K562 (cell line): ENCODE data around the gene KIF1A. TPM values are rescaled to one million over a fixed set of nuclear protein-coding genes. Genes with fewer than 3 reads are reported as not detected.

ENCODE experiments used
- ATAC-seq: fragments of 200-7000 bp; cut with Tn5 transposase; 3 replicates; pipeline ENCODE4 v1.9.1; 2020; ENCODE audit warnings: moderate library complexity
- BruUV-seq: library from RNA; stranded (reverse); fragments of 400-500 nt; replicated peaks from 2 replicates; lab custom pipeline; 2021; lab: Mats Ljungman, UMichigan
- CTCF ChIA-PET: fragments of 300-600 bp; formaldehyde crosslinking; extraction: SDS; loops from one replicate; lab custom pipeline; 2021; ENCODE audit warnings: low intra/inter-chr PET ratio; lab: Yijun Ruan, JAX
- POLR2A ChIA-PET: fragments of 300-600, 350-650 bp; sonication (Branson Sonifier 250); formaldehyde crosslinking; extraction: SDS; loops from one replicate; lab custom pipeline; 2021; ENCODE audit warnings: antibody characterized with exemption, inconsistent platforms; lab: Yijun Ruan, JAX
- DNase-seq, 4 experiments: peaks; one replicate each; pipeline versions ENCODE4 v3.0.0 to v3.0.0-alpha.2; 2011 to 2018; ENCODE audit warnings: low spot score in 3 of 4, mixed read lengths in 3 of 4; ENCODE audit errors: extremely low read depth in 1 of 4
- FAIRE-seq: peaks from 2 replicates; lab custom pipeline; 2011; peaks lifted over from hg19 to GRCh38; lab: Jason Lieb, UNC
- H2AFZ ChIP-seq: 2 replicates; pipeline ENCODE4 v1.6.0; 2011; ENCODE audit warnings: low read depth, low read length, control low read depth, inconsistent platforms
- H3K27ac ChIP-seq: fragments of 200-600 bp; 3 replicates; pipeline ENCODE4 v1.8.0; 2011; ENCODE audit warnings: low read depth, mild to moderate bottlenecking, control low read depth, inconsistent platforms, low read length, moderate library complexity, mixed read lengths; ENCODE audit errors: extremely low read depth
- H3K27me3 ChIP-seq, 2 experiments: fragments of 300-600 bp in 1 of 2; 2 replicates in 1 of 2; 3 replicates in 1 of 2; pipeline versions ENCODE4 v1.6.0 to v1.8.0; 2011; ENCODE audit warnings: inconsistent platforms in 2 of 2, low read length in 2 of 2, mild to moderate bottlenecking in 1 of 2, mixed read lengths in 1 of 2, moderate library complexity in 1 of 2; ENCODE audit not compliant: control insufficient read depth in 2 of 2, insufficient read depth in 2 of 2
- H3K36me3 ChIP-seq: fragments of 300-600 bp; 3 replicates; pipeline ENCODE4 v1.8.0; 2011; ENCODE audit warnings: mild to moderate bottlenecking, low read length, inconsistent platforms; ENCODE audit not compliant: control insufficient read depth, insufficient read depth
- H3K4me1 ChIP-seq, 2 experiments: fragments of 200-600 bp in 1 of 2; replicated peaks in 1 of 2; 2 replicates in 1 of 2; 3 replicates in 1 of 2; pipeline versions ENCODE4 v1.5.1 to v1.8.0; 2011; ENCODE audit warnings: inconsistent platforms in 2 of 2, low read length in 2 of 2, mild to moderate bottlenecking in 1 of 2, mixed read lengths in 1 of 2, moderate library complexity in 1 of 2; ENCODE audit not compliant: control insufficient read depth in 2 of 2, insufficient read depth in 2 of 2
- H3K4me2 ChIP-seq: 2 replicates; pipeline ENCODE4 v1.6.1; 2011; ENCODE audit warnings: low read length, control low read depth, inconsistent platforms, mixed read lengths; ENCODE audit not compliant: insufficient read depth
- H3K4me3 ChIP-seq: fragments of 200-600 bp; sonication (generic), shearing (Covaris generic); 2 replicates; pipeline ENCODE4 v1.5.1; 2016; ENCODE audit warnings: control low read depth, inconsistent platforms
- H3K79me2 ChIP-seq: fragments of 200-600 bp; 3 replicates; pipeline ENCODE4 v1.8.0; 2011; ENCODE audit warnings: low read length, inconsistent platforms; ENCODE audit not compliant: control insufficient read depth, insufficient read depth
- H3K9ac ChIP-seq, 2 experiments: 2 replicates each; pipeline versions ENCODE4 v1.6.0 to v1.6.1; 2011; ENCODE audit warnings: low read depth in 2 of 2, low read length in 2 of 2, control low read depth in 1 of 2, inconsistent platforms in 1 of 2, mild to moderate bottlenecking in 1 of 2, mixed read lengths in 1 of 2; ENCODE audit not compliant: insufficient read depth in 1 of 2
- H3K9me1 ChIP-seq: one replicate; pipeline ENCODE4 v1.6.0; 2011; ENCODE audit warnings: inconsistent platforms, mild to moderate bottlenecking, low read length, moderate library complexity; ENCODE audit not compliant: control insufficient read depth, insufficient read depth
- H3K9me3 ChIP-seq: replicated peaks from 2 replicates; pipeline ENCODE4 v1.5.1; 2011; ENCODE audit warnings: low read depth, low read length, inconsistent platforms; ENCODE audit not compliant: control insufficient read depth, insufficient read depth
- H4K20me1 ChIP-seq: replicated peaks from 2 replicates; pipeline ENCODE4 v1.6.1; 2011; ENCODE audit warnings: low read length, inconsistent platforms, mixed read lengths; ENCODE audit not compliant: control insufficient read depth, insufficient read depth
- CBFB ChIP-seq: sonication (generic); formaldehyde crosslinking; IDR thresholded peaks from 2 replicates; pipeline ENCODE4 v1.4.0; 2020; ENCODE audit warnings: mild to moderate bottlenecking, missing genetic modification reagents
- FOSL1 ChIP-seq: fragments of 200-800 bp; sonication (Bioruptor generic); conservative IDR thresholded peaks from 2 replicates; pipeline ENCODE4 v1.6.1; 2016; ENCODE audit warnings: missing genetic modification characterization, missing compliant biosample characterization
- GATAD2B ChIP-seq: fragments of 450-650 bp; IDR thresholded peaks from 2 replicates; pipeline ENCODE4 v1.6.1; 2017; ENCODE audit warnings: mild to moderate bottlenecking, borderline replicate concordance
- HDAC2 ChIP-seq: fragments of 450-650 bp; IDR thresholded peaks from 2 replicates; pipeline ENCODE4 v1.6.1; 2016; ENCODE audit warnings: mild to moderate bottlenecking
- HMG20A ChIP-seq: fragments of 450-650 bp; formaldehyde crosslinking; conservative IDR thresholded peaks from 2 replicates; pipeline ENCODE4 v1.4.0; 2020; ENCODE audit warnings: mild to moderate bottlenecking, mixed read lengths
- MAZ ChIP-seq, 2 experiments: fragments of 450-650 bp in 1 of 2; sonication (generic) in 1 of 2; formaldehyde crosslinking; IDR thresholded peaks in 1 of 2; conservative IDR thresholded peaks in 1 of 2; 2 replicates each; pipeline versions ENCODE4 v1.4.0 to v1.5.0; 2020; ENCODE audit warnings: mild to moderate bottlenecking in 1 of 2, missing genetic modification reagents in 1 of 2
- NFE2 ChIP-seq: IDR thresholded peaks from 2 replicates; pipeline ENCODE4 v1.6.1; 2014; ENCODE audit warnings: antibody characterized with exemption, low read depth
- POLR2G ChIP-seq: fragments of 200-400 bp; formaldehyde crosslinking; IDR thresholded peaks from 2 replicates; pipeline ENCODE4 v1.6.1; 2017; ENCODE audit warnings: low read depth, mild to moderate bottlenecking, antibody characterized with exemption, low read length, moderate library complexity
- PPARD ChIP-seq: fragments of 250-450 bp; sonication (Bioruptor Pico); IDR thresholded peaks from 2 replicates; pipeline ENCODE4 v1.8.0; 2022; ENCODE audit warnings: inconsistent platforms, mild to moderate bottlenecking, moderate library complexity
- ZFP36 ChIP-seq: fragments of 150-350 bp; IDR thresholded peaks from 2 replicates; pipeline ENCODE4 v1.6.1; 2018; ENCODE audit warnings: low read length, low read depth; ENCODE audit not compliant: partially characterized antibody
- ZNF280B ChIP-seq: fragments of 250-450 bp; sonication (Bioruptor Pico); IDR thresholded peaks from 2 replicates; pipeline ENCODE4 v1.5.1; 2021; ENCODE audit warnings: mild to moderate bottlenecking
- ZNF57 ChIP-seq: fragments of 450-650 bp; formaldehyde crosslinking; IDR thresholded peaks from 2 replicates; pipeline ENCODE4 v1.4.0; 2020; ENCODE audit warnings: mild to moderate bottlenecking, moderate library complexity
- WGBS: fragments of 100-300 bp; shearing (Covaris generic); methylation state at CpG from one replicate; pipeline ENCODE4 v1.1.6; 2016; ENCODE audit warnings: low coverage, mixed read lengths; ENCODE audit not compliant: insufficient coverage; ENCODE audit errors: missing lambda C conversion rate; 5-methylcytosine and 5-hydroxymethylcytosine counted together
- in situ Hi-C: fragments of 300-500 bp; cut with MboI; formaldehyde crosslinking; loops from 4 replicates; pipeline ENCODE4 v1.15.0; 2018; ENCODE audit warnings: inconsistent platforms, mixed read lengths
- intact Hi-C: fragments of 100-400 bp; cut with micrococcal nuclease; formaldehyde crosslinking; loops from 2 replicates; pipeline ENCODE4 v1.14.2; 2022
- polyA plus RNA-seq, 8 experiments: library from polyadenylated mRNA; depleted of rRNA in 4 of 8; stranded (reverse) in 5 of 8; unstranded in 3 of 8; fragments of >200 nt; fragmentation: Nextera tagmentation in 2 of 8; fragmentation: Illumina TruSeq in 1 of 8; extraction: Ambion mirVana in 2 of 8; extraction: Trizol in 1 of 8; gene quantifications; 2 replicates each; pipeline versions ENCODE4 v1.2.1 to v1.2.3, GENCODE V29; 2011 to 2014; ENCODE audit warnings: inconsistent platforms in 1 of 8, missing spikeins in 1 of 8
- total RNA-seq, 7 experiments: library from RNA; depleted of rRNA in 6 of 7; stranded (reverse); fragments of >200 nt in 6 of 7; fragmentation: Illumina TruSeq in 2 of 7; extraction: Trizol in 2 of 7; gene quantifications; 2 replicates each; pipeline versions ENCODE4 v1.2.1 to v1.2.3, GENCODE V29; 2011 to 2021; ENCODE audit warnings: low replicate concordance in 1 of 7
- TF ChIP-seq, protein P1 (sequence below), 2 experiments: fragments of 450-650 bp; IDR thresholded peaks; 2 replicates each; pipeline ENCODE4 v1.6.1; 2018; ENCODE audit warnings: mild to moderate bottlenecking in 2 of 2, low read depth in 1 of 2; ENCODE audit not compliant: partially characterized antibody in 2 of 2

KIF1A gene
- total and polyA plus RNA-seq, 9 of the 15 experiments (the other 6 are each of a cell fraction or from before 2014, with no cell fraction given): 0.07 to 1.4 (median 0.45) TPM; not detected in 2

- Histone ChIP-seq H3K9me1 (no peaks in the 10 kb centered on the region), H3K36me3 (no peaks in the 10 kb centered on the region), H3K9me3 (no peaks in the 10 kb centered on the region), H4K20me1 (no peaks in the 10 kb centered on the region), H3K9ac (0 out of 4 replicates have a peak overlapping the region, but pooled peaks of 1 of the 2 experiments have one; percentile 9), H3K4me2 (no peak overlapping the region), H3K4me1 (no peaks in the 10 kb centered on the region; a peak in 1 of 5 replicates), H3K27ac (no peak overlapping the region), H3K27me3 (peaks cover 2 to 22% of the 10 kb centered on the region in 2 experiments; a peak in 3 of 5 replicates), H2AFZ (no peak overlapping the region), H3K4me3 (no peak overlapping the region), H3K79me2 (no peaks in the 10 kb centered on the region)
- BruUV-seq: no TSS peak
- ATAC-seq (no peak; the same call in 2 of the 3 replicates), DNase-seq (no peak), FAIRE-seq (no peak)
- 4% methylated on average over 7 of the region's 7 CpGs for WGBS
- ChIA-PET CTCF (no interaction called here), POLR2A (no interaction called here)
- intact Hi-C loops: no loop called here
- TF ChIP-seq ZFP36 (no peak), POLR2G (no peak), HDAC2 (no peak), ZNF57 (CRISPR knock-in tag) (no peak), HMG20A (no peak), MAZ (CRISPR knock-in tag; conservative IDR thresholded peaks at IDR 0.05 in 1 of 2, IDR thresholded peaks at IDR 0.05 in 1 of 2) (no peak), PPARD (CRISPR knock-in tag) (no peak), CBFB (CRISPR knock-in tag) (no peak), NFE2 (no peak), FOSL1 (no peak), ZNF280B (CRISPR knock-in tag) (no peak), GATAD2B (no peak)
- TF ChIP-seq, protein P1, sequence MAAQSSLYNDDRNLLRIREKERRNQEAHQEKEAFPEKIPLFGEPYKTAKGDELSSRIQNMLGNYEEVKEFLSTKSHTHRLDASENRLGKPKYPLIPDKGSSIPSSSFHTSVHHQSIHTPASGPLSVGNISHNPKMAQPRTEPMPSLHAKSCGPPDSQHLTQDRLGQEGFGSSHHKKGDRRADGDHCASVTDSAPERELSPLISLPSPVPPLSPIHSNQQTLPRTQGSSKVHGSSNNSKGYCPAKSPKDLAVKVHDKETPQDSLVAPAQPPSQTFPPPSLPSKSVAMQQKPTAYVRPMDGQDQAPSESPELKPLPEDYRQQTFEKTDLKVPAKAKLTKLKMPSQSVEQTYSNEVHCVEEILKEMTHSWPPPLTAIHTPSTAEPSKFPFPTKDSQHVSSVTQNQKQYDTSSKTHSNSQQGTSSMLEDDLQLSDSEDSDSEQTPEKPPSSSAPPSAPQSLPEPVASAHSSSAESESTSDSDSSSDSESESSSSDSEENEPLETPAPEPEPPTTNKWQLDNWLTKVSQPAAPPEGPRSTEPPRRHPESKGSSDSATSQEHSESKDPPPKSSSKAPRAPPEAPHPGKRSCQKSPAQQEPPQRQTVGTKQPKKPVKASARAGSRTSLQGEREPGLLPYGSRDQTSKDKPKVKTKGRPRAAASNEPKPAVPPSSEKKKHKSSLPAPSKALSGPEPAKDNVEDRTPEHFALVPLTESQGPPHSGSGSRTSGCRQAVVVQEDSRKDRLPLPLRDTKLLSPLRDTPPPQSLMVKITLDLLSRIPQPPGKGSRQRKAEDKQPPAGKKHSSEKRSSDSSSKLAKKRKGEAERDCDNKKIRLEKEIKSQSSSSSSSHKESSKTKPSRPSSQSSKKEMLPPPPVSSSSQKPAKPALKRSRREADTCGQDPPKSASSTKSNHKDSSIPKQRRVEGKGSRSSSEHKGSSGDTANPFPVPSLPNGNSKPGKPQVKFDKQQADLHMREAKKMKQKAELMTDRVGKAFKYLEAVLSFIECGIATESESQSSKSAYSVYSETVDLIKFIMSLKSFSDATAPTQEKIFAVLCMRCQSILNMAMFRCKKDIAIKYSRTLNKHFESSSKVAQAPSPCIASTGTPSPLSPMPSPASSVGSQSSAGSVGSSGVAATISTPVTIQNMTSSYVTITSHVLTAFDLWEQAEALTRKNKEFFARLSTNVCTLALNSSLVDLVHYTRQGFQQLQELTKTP (IDR thresholded peaks at IDR 0.05; ENCODE audit: low read depth in 1 of 2, partially characterized antibody in 2 of 2): no peak
- in situ Hi-C loops: no loop called here
Measured at GRCh38 chr2:240749516-240749915, 70.5 kb downstream of the KIF1A start.
